ENCODE results near the gene PHIP.
"Not testable (repeated sequence)": the region's sequence is repeated elsewhere in the genome, so short reads cannot be mapped to it uniquely, and the experiment has no call there.

PHIP gene

DNA sequence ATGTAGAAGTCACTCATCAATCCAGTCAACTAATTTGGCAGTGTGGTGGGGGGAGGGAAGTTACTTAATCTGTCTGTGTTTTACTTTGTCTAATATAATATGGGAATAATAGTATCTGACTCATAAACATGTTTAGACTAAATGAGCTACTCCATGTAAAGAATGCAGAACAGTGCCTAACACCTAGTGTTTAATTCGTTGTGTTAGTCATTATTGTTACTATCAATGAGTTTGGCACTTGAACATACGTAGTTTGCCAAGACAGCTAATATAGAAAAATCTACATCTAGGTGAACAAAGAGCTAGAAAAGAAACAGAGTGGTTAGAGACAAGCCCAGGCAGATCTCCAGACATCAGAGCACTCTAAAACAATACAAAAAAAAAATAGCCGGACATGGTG is 161.6 kb downstream of the PHIP start:
- no peak for DNase-seq

DNA sequence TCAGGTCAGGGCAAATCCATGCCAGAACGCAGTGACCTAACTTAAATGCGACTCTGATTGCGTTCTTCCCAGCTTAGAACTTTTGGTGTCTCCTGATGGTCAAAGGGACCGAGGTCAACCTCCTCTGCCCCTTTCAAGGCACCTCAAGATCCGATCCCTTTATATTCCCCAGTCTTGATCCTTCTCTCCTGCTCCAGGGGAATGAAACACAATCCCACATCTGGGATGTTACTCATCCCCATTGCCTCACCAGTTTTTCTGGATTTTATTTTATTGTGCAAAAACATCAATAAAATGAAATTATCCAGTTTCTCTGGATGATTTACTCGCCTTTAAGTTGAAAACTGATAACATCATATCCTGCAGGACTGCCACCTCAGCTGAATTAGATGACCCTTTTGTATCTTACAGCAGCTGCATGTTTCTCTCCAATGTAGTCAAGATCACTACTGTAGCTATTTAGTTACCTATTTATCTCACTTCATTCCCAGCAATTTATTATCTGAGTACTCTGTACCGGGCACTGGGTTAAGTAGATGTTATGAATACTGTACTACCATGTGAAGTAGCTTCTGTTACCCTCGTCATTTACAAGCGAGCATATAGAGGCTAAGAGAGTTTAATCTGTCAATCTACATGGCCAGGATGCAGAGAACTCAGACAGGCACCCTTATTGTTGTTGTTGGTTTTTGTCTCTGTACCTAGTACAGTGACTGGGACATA is 166.7 kb downstream of the PHIP start:
- no peak for DNase-seq

DNA sequence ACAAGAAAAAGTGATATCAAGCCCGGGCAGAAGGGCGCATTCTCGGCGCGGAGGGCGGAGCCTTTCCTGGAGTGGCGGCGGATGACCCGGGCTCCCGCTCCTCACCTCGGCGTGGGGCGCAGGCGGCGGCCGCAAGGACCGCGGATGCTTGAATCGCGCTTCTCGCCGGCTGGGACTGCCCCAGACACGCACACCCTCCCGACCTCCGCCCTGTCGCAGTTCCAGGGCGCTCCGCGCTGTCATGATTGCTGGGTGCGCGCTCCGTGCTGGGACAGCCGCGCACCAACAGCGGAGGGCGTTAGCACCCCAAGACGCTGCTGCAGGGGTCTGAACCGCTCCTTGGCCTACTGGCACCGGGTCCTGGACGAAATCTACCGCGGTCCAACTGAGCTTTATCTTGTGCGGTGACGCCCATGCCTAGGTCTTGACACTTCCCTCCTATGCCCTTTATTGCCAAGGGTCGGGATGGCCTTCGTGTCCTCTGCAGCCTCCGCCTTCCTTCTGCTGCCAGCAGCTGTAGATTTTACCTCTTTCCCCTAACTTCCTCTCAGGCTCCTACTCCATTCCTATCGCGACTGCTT is 167.4 kb downstream of the PHIP start:
- DNase-seq, result peak in 1 of 5 donors; percentile 35

DNA sequence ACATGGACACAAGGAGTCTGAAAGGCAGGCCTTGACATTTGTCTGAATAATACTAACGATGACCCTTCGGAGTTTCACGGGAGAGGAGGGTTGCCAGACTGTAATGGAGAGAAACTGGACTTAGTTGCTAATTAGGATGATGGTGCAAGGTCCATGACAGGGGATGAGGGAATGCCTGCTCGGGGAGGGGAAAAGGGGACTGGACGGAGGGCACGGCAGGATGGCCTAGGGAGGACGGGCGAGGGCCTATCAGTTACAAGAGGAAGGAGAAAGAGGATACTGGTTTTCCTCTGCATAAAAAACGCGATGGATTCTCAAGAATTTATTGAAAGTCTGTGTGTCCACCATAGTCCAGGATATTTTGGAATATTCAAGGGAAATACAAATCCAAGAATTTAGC is 168.0 kb downstream of the PHIP start:
- DNase-seq, result no peak

DNA sequence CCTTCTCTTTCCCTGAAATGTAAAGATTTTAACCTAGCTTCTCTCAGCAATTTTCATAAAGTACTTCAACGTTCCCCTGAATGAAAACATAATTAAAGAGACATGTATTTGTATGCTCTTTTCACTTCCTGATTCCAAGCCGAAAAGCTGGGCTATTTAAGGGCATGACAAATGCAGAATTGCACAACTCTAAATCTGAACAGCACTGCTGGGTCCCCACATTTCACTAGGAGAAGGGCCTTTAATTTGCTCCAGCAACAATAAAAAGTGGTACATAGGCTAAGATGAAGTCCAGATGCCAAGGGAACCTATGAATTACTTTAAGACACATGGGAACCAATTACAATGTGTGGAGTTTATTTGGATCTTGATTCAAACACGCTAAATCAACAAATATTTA is 168.7 kb downstream of the PHIP start:
- DNase-seq, result no peak

DNA sequence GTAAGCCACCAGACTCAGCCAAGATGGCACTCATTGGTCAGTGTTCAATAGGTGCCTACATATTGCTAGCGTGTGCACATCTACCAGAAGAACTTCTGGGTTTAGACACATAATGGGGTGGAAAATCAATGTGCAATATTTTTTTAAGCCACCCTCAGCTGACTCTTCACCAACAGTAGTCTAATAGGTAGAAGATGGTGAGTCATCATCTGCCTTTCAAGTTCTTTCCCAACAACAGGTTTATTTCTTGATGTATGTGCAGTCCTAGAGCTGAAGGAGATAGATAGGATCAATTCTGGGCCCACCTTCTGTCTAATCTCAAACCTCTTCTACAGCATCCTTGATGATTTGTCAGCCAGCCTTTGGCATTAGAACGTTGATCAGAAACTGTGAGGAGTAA is 169.4 kb downstream of the PHIP start:
- no peak for DNase-seq

DNA sequence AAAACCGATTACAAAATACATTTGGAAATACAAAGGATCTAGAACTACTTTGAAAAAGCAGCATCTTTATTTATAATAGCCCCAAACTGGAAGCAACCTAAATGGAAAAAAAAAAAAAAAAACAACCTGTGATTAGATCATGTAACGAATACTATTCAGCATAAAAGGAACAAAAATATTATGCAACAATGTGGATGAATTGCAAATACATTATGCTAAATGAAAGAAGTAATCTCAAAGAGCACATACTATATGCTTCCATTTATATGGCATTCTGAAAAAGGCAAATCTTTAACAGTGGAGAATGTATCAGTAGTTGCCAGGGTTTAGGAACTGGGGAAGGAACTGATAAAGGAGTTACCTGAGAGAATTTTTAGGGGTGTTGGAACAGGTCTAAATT is 181.8 kb downstream of the PHIP start:
- DNase-seq, result no peak

DNA sequence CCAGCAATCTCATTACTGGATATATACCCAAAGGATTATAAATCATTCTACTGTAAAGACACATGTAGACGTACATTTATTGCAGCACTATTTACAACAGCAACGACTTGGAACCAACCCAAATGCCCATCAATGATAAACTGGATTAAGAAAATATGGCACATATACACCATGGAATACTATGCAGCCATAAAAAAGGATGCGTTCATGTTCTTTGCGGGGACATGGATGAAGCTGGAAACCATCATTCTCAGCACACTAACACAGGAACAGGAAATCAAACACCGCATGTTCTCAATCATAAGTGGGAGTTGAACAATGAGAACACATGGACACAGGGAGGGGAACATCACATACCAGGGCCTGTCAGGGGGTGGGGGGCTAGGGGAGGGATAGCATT is 188.2 kb downstream of the PHIP start:
- DNase-seq, result not testable (repeated sequence)

Data from T-helper 1 cell (primary cell).